H1 (cell line): Measurements from ENCODE around the gene TBC1D9B. TPM values are rescaled to one million over a fixed set of nuclear protein-coding genes. Genes with fewer than 3 reads are reported as not detected.

Experiments
- CTCF ChIA-PET: fragments of 300-600 bp; sonication (Branson Sonifier 250); formaldehyde crosslinking; loops from one replicate; lab custom pipeline; 2021; ENCODE audit not compliant: partially characterized antibody; lab: Charles Lee
- POLR2A ChIA-PET: fragments of 300-600 bp; sonication (Branson Sonifier 250); formaldehyde crosslinking; loops from one replicate; lab custom pipeline; 2021; ENCODE audit warnings: inconsistent platforms; ENCODE audit not compliant: partially characterized antibody; lab: Charles Lee
- DNase-seq, 2 experiments: peaks; one replicate each; pipeline versions ENCODE4 v3.0.0 to v3.0.0-alpha.2; 2010 to 2022; ENCODE audit warnings: low spot score in 2 of 2, low read depth in 1 of 2, mixed read lengths in 1 of 2
- FAIRE-seq: peaks from 2 replicates; lab custom pipeline; 2011; peaks lifted over from hg19 to GRCh38; lab: Jason Lieb, UNC
- H2AFZ ChIP-seq: 2 replicates; pipeline ENCODE4 v1.8.1; 2012; ENCODE audit warnings: low read length, inconsistent platforms
- H2AK5ac ChIP-seq: 2 replicates; pipeline ENCODE4 v1.6.1; 2013; ENCODE audit warnings: low read depth, low read length
- H2BK120ac ChIP-seq: replicated peaks from 2 replicates; pipeline ENCODE3; 2013; ENCODE audit warnings: low read depth, low read length, inconsistent platforms
- H2BK12ac ChIP-seq: 2 replicates; pipeline ENCODE4 v1.6.1; 2013; ENCODE audit warnings: low read depth, low read length
- H2BK15ac ChIP-seq: 2 replicates; pipeline ENCODE4 v1.6.1; 2013; ENCODE audit warnings: low read length
- H2BK20ac ChIP-seq: 2 replicates; pipeline ENCODE4 v1.6.1; 2013; ENCODE audit warnings: low read length
- H2BK5ac ChIP-seq: 2 replicates; pipeline ENCODE4 v1.6.1; 2013; ENCODE audit warnings: low read depth, low read length
- H3K14ac ChIP-seq: 2 replicates; pipeline ENCODE4 v1.6.1; 2013; ENCODE audit warnings: inconsistent platforms; ENCODE audit not compliant: insufficient read length
- H3K18ac ChIP-seq: 2 replicates; pipeline ENCODE4 v1.6.1; 2013; ENCODE audit warnings: low read length; ENCODE audit errors: extremely low read depth
- H3K23ac ChIP-seq: 2 replicates; pipeline ENCODE4 v1.6.1; 2013; ENCODE audit warnings: inconsistent platforms; ENCODE audit not compliant: insufficient read length
- H3K23me2 ChIP-seq: 2 replicates; pipeline ENCODE4 v1.6.1; 2013; ENCODE audit warnings: low read depth, low read length
- H3K27ac ChIP-seq: 2 replicates; pipeline ENCODE4 v1.6.1; 2011; ENCODE audit warnings: low read depth, low read length, inconsistent platforms
- H3K27me3 ChIP-seq, 4 experiments: replicated peaks in 1 of 4; 1 replicate in 1 of 4; 2 replicates in 3 of 4; pipeline versions ENCODE4 v1.6.1 to v1.8.1; 2011 to 2013; ENCODE audit warnings: low read length in 3 of 4, mild to moderate bottlenecking in 3 of 4, inconsistent platforms in 2 of 4, mixed read lengths in 2 of 4, moderate library complexity in 1 of 4; ENCODE audit not compliant: control insufficient read depth in 3 of 4, insufficient read depth in 3 of 4; ENCODE audit errors: extremely low read depth in 1 of 4
- H3K36me3 ChIP-seq, 4 experiments: 2 replicates each; pipeline versions ENCODE4 v1.6.1 to v1.8.1; 2011 to 2013; ENCODE audit warnings: mild to moderate bottlenecking in 4 of 4, low read length in 3 of 4, moderate library complexity in 2 of 4, control low read depth in 1 of 4, inconsistent platforms in 1 of 4; ENCODE audit not compliant: insufficient read depth in 4 of 4, control insufficient read depth in 2 of 4
- H3K4ac ChIP-seq: replicated peaks from 2 replicates; pipeline ENCODE3; 2013; ENCODE audit warnings: low read length, low read depth, mixed read lengths, inconsistent platforms; ENCODE audit not compliant: insufficient read length
- H3K4me1 ChIP-seq, 4 experiments: replicated peaks in 1 of 4; 1 replicate in 1 of 4; 2 replicates in 3 of 4; pipeline versions ENCODE4 v1.6.1 to v1.8.1; 2011 to 2013; ENCODE audit warnings: low read length in 3 of 4, inconsistent platforms in 2 of 4, mixed read lengths in 1 of 4; ENCODE audit not compliant: insufficient read depth in 4 of 4, control insufficient read depth in 3 of 4
- H3K4me2 ChIP-seq, 2 experiments: 2 replicates each; pipeline versions ENCODE4 v1.6.1 to v1.8.1; 2011 to 2013; ENCODE audit warnings: low read depth in 2 of 2, low read length in 2 of 2, control low read depth in 1 of 2, inconsistent platforms in 1 of 2, mild to moderate bottlenecking in 1 of 2; ENCODE audit not compliant: insufficient read depth in 1 of 2
- H3K4me3 ChIP-seq, 4 experiments: fragments of 200-600, 300-600 bp in 1 of 4; sonication (generic), shearing (Covaris generic), sonication (Bioruptor Twin) in 1 of 4; 2 replicates each; pipeline versions ENCODE4 v1.5.1 to v1.8.1; 2011 to 2016; ENCODE audit warnings: low read length in 4 of 4, low read depth in 3 of 4, control low read depth in 2 of 4, inconsistent platforms in 2 of 4, mild to moderate bottlenecking in 2 of 4, mixed read lengths in 1 of 4, moderate library complexity in 1 of 4; ENCODE audit not compliant: insufficient read depth in 2 of 4; ENCODE audit errors: extremely low read depth in 1 of 4
- H3K56ac ChIP-seq: replicated peaks from 2 replicates; pipeline ENCODE3; 2013; ENCODE audit warnings: low read depth, mild to moderate bottlenecking, mixed read lengths, low read length, inconsistent platforms; ENCODE audit not compliant: insufficient read length
- H3K79me1 ChIP-seq: 2 replicates; pipeline ENCODE4 v1.6.1; 2013; ENCODE audit warnings: low read depth, low read length, control low read depth
- H3K79me2 ChIP-seq, 2 experiments: 2 replicates each; pipeline versions ENCODE4 v1.6.1 to v1.8.1; 2012 to 2013; ENCODE audit warnings: low read length in 2 of 2, mild to moderate bottlenecking in 2 of 2, inconsistent platforms in 1 of 2; ENCODE audit not compliant: insufficient read depth in 2 of 2, control insufficient read depth in 1 of 2
- H3K9ac ChIP-seq, 4 experiments: replicated peaks in 1 of 4; 1 replicate in 1 of 4; 2 replicates in 3 of 4; pipeline versions ENCODE4 v1.6.1 to v1.8.1; 2011 to 2013; ENCODE audit warnings: low read depth in 3 of 4, low read length in 3 of 4, control low read depth in 2 of 4, mild to moderate bottlenecking in 2 of 4, moderate library complexity in 2 of 4, inconsistent platforms in 1 of 4; ENCODE audit errors: extremely low read depth in 1 of 4
- H3K9me3 ChIP-seq, 2 experiments: 2 replicates each; pipeline versions ENCODE4 v1.6.1 to v1.8.1; 2012 to 2013; ENCODE audit warnings: mild to moderate bottlenecking in 2 of 2, moderate library complexity in 2 of 2, control low read depth in 1 of 2, inconsistent platforms in 1 of 2, low read depth in 1 of 2, low read length in 1 of 2, mixed read lengths in 1 of 2; ENCODE audit not compliant: insufficient read depth in 2 of 2
- H4K20me1 ChIP-seq, 2 experiments: replicated peaks in 1 of 2; 2 replicates each; pipeline versions ENCODE3 to v1.8.1; 2011 to 2013; ENCODE audit warnings: inconsistent platforms in 2 of 2, low read length in 2 of 2, mild to moderate bottlenecking in 1 of 2; ENCODE audit not compliant: insufficient read depth in 2 of 2, control insufficient read depth in 1 of 2
- H4K5ac ChIP-seq: 2 replicates; pipeline ENCODE4 v1.6.1; 2013; ENCODE audit warnings: low read length, low read depth, mixed read lengths, inconsistent platforms; ENCODE audit not compliant: insufficient read length
- H4K8ac ChIP-seq: 2 replicates; pipeline ENCODE4 v1.8.0; 2013; ENCODE audit warnings: mild to moderate bottlenecking, moderate library complexity, low read length, inconsistent platforms; ENCODE audit not compliant: insufficient read depth; ENCODE audit errors: extremely low read depth
- H4K91ac ChIP-seq: replicated peaks from 2 replicates; pipeline ENCODE3; 2013; ENCODE audit warnings: low read length, mixed read lengths, inconsistent platforms; ENCODE audit not compliant: insufficient read length
- EZH2 ChIP-seq: fragments of 200-600 bp; sonication (generic); IDR thresholded peaks from 2 replicates; pipeline ENCODE4 v1.7.1; 2012; ENCODE audit warnings: low read depth, mild to moderate bottlenecking, moderate library complexity, low read length, inconsistent platforms; ENCODE audit not compliant: severe bottlenecking
- FOSL1 ChIP-seq: IDR thresholded peaks from 2 replicates; pipeline ENCODE4 v1.6.1; 2011; ENCODE audit warnings: mild to moderate bottlenecking, low read depth, low read length, moderate library complexity; ENCODE audit not compliant: insufficient read depth
- MAX ChIP-seq: IDR thresholded peaks from 2 replicates; pipeline ENCODE4 v1.6.1; 2012; ENCODE audit warnings: inconsistent platforms
- SIRT6 ChIP-seq: IDR thresholded peaks from one replicate; pipeline ENCODE4 v1.7.1; 2012; ENCODE audit warnings: low read length, inconsistent platforms
- SIX5 ChIP-seq: IDR thresholded peaks from 2 replicates; pipeline ENCODE4 v1.6.1; 2011; ENCODE audit warnings: mild to moderate bottlenecking, low read depth, low read length
- ZNF274 ChIP-seq: IDR thresholded peaks from 2 replicates; pipeline ENCODE4 v1.7.0; 2012; ENCODE audit warnings: low read length, borderline replicate concordance; ENCODE audit errors: extremely low read depth
- WGBS, 2 experiments: shearing (Covaris generic) in 1 of 2; methylation state at CpG; one replicate each; pipeline versions ENCODE4 v1.1.6 to v1.1.7; 2013 to 2015; ENCODE audit warnings: low lambda C conversion rate in 2 of 2, mixed read lengths in 2 of 2, inconsistent platforms in 1 of 2, low coverage in 1 of 2, missing lambda C conversion rate in 1 of 2; ENCODE audit not compliant: insufficient replicate concordance in 2 of 2, insufficient coverage in 1 of 2, insufficient read length in 1 of 2; ENCODE audit errors: extremely low coverage in 1 of 2, missing lambda C conversion rate in 1 of 2; 5-methylcytosine and 5-hydroxymethylcytosine counted together
- long read RNA-seq, 2 experiments: library from RNA in 1 of 2; library from capped mRNA in 1 of 2; stranded (forward); transcript quantifications; one replicate each; pipeline ENCODE4 v2.0.0, GENCODE V29; 2021; ENCODE audit warnings: inconsistent platforms in 1 of 2
- polyA minus RNA-seq, 3 experiments: library from RNA; depleted of rRNA, polyadenylated mRNA; stranded (reverse); fragments of >200 nt; gene quantifications; 1 replicate in 2 of 3; 2 replicates in 1 of 3; pipeline ENCODE4 v1.2.3, GENCODE V29; 2011
- polyA plus RNA-seq, 7 experiments: library from polyadenylated mRNA; depleted of rRNA in 3 of 7; stranded (reverse) in 5 of 7; unstranded in 2 of 7; fragments of >200 nt in 5 of 7; fragments of 200-250 nt in 2 of 7; gene quantifications; 1 replicate in 5 of 7; 2 replicates in 1 of 7; 4 replicates in 1 of 7; pipeline versions ENCODE4 v1.2.1 to v1.2.3, GENCODE V29; 2011 to 2013; ENCODE audit warnings: missing spikeins in 2 of 7, mixed read lengths in 2 of 7
- total RNA-seq: library from RNA; stranded (reverse); fragmentation: NEBNext Ultra II Directional; extraction: Animal tissue kit (Norgen Biotek cat#: 25700); gene quantifications from 2 replicates; pipeline ENCODE4 v1.2.1, GENCODE V29; 2021
- TF ChIP-seq, protein P1 (sequence below): IDR thresholded peaks from 2 replicates; pipeline ENCODE4 v1.6.1; 2012; ENCODE audit warnings: inconsistent platforms

Gene TBC1D9B
- total RNA-seq (49.9 and 57.1 TPM in 2 replicates), polyA plus RNA-seq (2011; rRNA removed) (33.6 and 46.3 TPM in 2 replicates), polyA minus RNA-seq (2011; rRNA and poly(A)+ RNA removed) (43.7 and 44.0 TPM in 2 replicates)
- polyA plus RNA-seq (2011; cell fraction: cytosol; rRNA removed): 43.4 TPM
- 231 TPM for polyA plus RNA-seq (2011; cell fraction: nucleus; rRNA removed)
- polyA plus RNA-seq (2012, experiment 1 of 2): 38.8 to 53.8 TPM (median 48.2 TPM) in 4 replicates
- 35.0 TPM for polyA plus RNA-seq (2012, experiment 2 of 2)
- 32.9 TPM for polyA plus RNA-seq (2013, experiment 1 of 2)
- 34.5 TPM for polyA plus RNA-seq (2013, experiment 2 of 2)
- 30.5 TPM for polyA minus RNA-seq (2011; cell fraction: cytosol; rRNA and poly(A)+ RNA removed)
- polyA minus RNA-seq (2011; cell fraction: nucleus; rRNA and poly(A)+ RNA removed): 60.0 TPM
- long read RNA-seq, experiment 1, full-length matches to known transcripts: 4 of 38 reads
- long read RNA-seq, experiment 1, partial matches to known transcripts: 10 of 38 reads
- long read RNA-seq, experiment 1, other reads (novel, unspliced or antisense): 24 of 38 reads
- long read RNA-seq, experiment 2, partial matches to known transcripts: 1 of 2 reads
- long read RNA-seq, experiment 2, other reads (novel, unspliced or antisense): 1 of 2 reads

- peak within 1 kb of the TSS; percentile 65 for H4K5ac ChIP-seq
- 0 out of 2 replicates have a peak within 1 kb of the TSS, but pooled peaks have one; percentile 75 for H2AFZ ChIP-seq
- no peak within 1 kb of the TSS for H3K4ac ChIP-seq
- H3K4me1 ChIP-seq: peaks cover 0 to 7% (median 4%) of the 10 kb centered on the region in 4 experiments; a peak in 5 of 7 replicates
- H2AK5ac ChIP-seq: no peak within 1 kb of the TSS
- H3K27ac ChIP-seq: no peak within 1 kb of the TSS
- peaks cover 0 to 6% (median 0%) of the 10 kb centered on the region in 4 experiments; a peak in 2 of 7 replicates for H3K27me3 ChIP-seq
- ChIA-PET CTCF (interaction anchor here (0.7 to 3.5 kb wide), 18 partner anchors 10 to 209 kb away, joined by 3 to 24 read pairs (median 4); no protein-coding TSS in a partner anchor), POLR2A (interaction anchor here (1.4 kb wide), 1 partner anchor 29 kb away, joined by 3 read pairs; no protein-coding TSS in a partner anchor)
- peaks cover 0 to 13% of the 10 kb centered on the region in 2 experiments for H4K20me1 ChIP-seq
- no peak within 1 kb of the TSS for H3K56ac ChIP-seq
- 0 out of 2 replicates have a peak within 1 kb of the TSS, but pooled peaks have one; percentile 88 for H2BK15ac ChIP-seq
- peaks cover 0 to 2% of the 10 kb centered on the region in 2 experiments; a peak in 1 of 4 replicates for H3K79me2 ChIP-seq
- no peak within 1 kb of the TSS for H2BK20ac ChIP-seq
- H3K9ac ChIP-seq: peak within 1 kb of the TSS in 2 of 4 experiments; percentile 57 to 68; a peak in 5 of 7 replicates
- peaks cover 0 to 9% (median 0%) of the 10 kb centered on the region in 4 experiments; a peak in 3 of 8 replicates for H3K36me3 ChIP-seq
- peaks cover 7% of the 10 kb centered on the region; the same call in 1 of the 2 replicates for H3K23me2 ChIP-seq
- H3K23ac ChIP-seq: no peak within 1 kb of the TSS
- H3K14ac ChIP-seq: no peak within 1 kb of the TSS
- H2BK5ac ChIP-seq: no peak within 1 kb of the TSS
- H2BK12ac ChIP-seq: no peak within 1 kb of the TSS
- peaks cover 4% of the 10 kb centered on the region for H3K79me1 ChIP-seq
- H3K18ac ChIP-seq: no peak within 1 kb of the TSS; the same call in none of the 2 replicates
- WGBS, 2 experiments: 11% methylated on average over 44 of the region's 105 CpGs; no CpG with 5 or more reads in 1 of the 2 experiments
- H2BK120ac ChIP-seq: no peak within 1 kb of the TSS
- no peaks in the 10 kb centered on the region; a peak in 1 of 4 replicates for H3K9me3 ChIP-seq
- peak within 1 kb of the TSS; percentile 32 to 72 (median 54) for H3K4me3 ChIP-seq
- DNase-seq (peak in 1 of 2 experiments; percentile 81), FAIRE-seq (no peak)
- peak within 1 kb of the TSS; percentile 87 for H4K8ac ChIP-seq
- H4K91ac ChIP-seq: no peak within 1 kb of the TSS
- H3K4me2 ChIP-seq: peak within 1 kb of the TSS; percentile 78 to 82
- TF ChIP-seq, protein P1, sequence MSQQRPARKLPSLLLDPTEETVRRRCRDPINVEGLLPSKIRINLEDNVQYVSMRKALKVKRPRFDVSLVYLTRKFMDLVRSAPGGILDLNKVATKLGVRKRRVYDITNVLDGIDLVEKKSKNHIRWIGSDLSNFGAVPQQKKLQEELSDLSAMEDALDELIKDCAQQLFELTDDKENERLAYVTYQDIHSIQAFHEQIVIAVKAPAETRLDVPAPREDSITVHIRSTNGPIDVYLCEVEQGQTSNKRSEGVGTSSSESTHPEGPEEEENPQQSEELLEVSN: peak; percentile 26; the same call in 1 of the 2 replicates
- TF ChIP-seq SIRT6: no peak
- no peak for TF ChIP-seq MAX
- no peak for TF ChIP-seq EZH2
- no peak for TF ChIP-seq FOSL1
- TF ChIP-seq SIX5: no peak
- no peak for TF ChIP-seq ZNF274
These were observed at the start of gene TBC1D9B for GRCh38 chr5:179907556-179908324. TBC1D9B (minus strand) TSS chr5:179907897; CDS start chr5:179907821, 76 bp downstream.
